Measurements from ENCODE around the gene UBE2J2.

GRCh38 chr1:1256956-1257871 lies 16.4 kb downstream of the UBE2J2 start:
- TF ChIP-seq POLR2A (IDR thresholded peaks at IDR 0.05; ENCODE audit: low read depth, low read length) (no peak), POLR2AphosphoS5 (IDR thresholded peaks at IDR 0.05; ENCODE audit: low read depth, low read length) (no peak)
